HG03558 (cell line): ENCODE data around the gene CSF2.

Source experiments
- ATAC-seq: cut with Tn5 transposase; IDR thresholded peaks from one replicate; pipeline ENCODE4 v1.9.1; 2021; ENCODE audit warnings: moderate number of reproducible peaks; ENCODE audit not compliant: unreplicated experiment; ENCODE audit errors: extremely low read depth

The CSF2 gene

DNA sequence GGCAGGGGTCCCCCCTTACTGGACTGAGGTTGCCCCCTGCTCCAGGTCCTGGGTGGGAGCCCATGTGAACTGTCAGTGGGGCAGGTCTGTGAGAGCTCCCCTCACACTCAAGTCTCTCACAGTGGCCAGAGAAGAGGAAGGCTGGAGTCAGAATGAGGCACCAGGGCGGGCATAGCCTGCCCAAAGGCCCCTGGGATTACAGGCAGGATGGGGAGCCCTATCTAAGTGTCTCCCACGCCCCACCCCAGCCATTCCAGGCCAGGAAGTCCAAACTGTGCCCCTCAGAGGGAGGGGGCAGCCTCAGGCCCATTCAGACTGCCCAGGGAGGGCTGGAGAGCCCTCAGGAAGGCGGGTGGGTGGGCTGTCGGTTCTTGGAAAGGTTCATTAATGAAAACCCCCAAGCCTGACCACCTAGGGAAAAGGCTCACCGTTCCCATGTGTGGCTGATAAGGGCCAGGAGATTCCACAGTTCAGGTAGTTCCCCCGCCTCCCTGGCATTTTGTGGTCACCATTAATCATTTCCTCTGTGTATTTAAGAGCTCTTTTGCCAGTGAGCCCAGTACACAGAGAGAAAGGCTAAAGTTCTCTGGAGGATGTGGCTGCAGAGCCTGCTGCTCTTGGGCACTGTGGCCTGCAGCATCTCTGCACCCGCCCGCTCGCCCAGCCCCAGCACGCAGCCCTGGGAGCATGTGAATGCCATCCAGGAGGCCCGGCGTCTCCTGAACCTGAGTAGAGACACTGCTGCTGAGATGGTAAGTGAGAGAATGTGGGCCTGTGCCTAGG lies at the start of gene CSF2:
Gene CSF2 (plus strand): TSS at position 559 of the 783 bp plus-strand sequence. CDS start 35 bp downstream, at position 594.
- ATAC-seq, result no peak

GRCh38 chr5:132024117-132024435 lies 49.5 kb upstream of the CSF2 start:
- no peak for ATAC-seq

DNA sequence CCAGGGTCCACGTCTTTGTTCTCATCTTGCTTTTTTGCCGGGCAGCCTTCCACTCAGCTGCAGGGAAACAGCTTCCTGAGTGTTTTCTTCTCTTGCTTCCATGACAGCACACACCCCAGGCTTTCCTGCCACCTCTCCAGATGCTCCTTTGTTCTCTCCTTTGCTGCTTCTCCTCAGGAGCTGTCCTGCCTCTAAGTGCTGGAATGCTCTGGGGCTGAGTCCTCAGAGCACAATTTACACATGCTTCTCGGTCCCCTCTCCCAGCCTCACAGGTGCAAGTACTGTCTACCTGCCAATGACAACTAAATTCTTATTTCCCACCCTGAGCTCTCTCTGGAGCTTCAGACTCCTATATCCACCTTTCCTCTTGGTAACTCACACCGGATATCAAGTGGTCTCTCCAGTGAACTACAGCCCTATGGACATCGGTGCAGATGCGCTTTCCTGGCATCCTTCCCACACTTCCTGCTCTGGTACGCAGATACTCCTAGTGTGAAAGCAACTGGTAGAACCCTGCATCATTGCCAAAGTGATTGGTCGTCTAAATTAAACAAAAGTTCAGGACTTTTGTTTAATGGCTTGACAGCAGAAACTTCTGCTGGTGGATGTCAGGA lies 48.7 kb upstream of the CSF2 start:
- ATAC-seq, result no peak

DNA sequence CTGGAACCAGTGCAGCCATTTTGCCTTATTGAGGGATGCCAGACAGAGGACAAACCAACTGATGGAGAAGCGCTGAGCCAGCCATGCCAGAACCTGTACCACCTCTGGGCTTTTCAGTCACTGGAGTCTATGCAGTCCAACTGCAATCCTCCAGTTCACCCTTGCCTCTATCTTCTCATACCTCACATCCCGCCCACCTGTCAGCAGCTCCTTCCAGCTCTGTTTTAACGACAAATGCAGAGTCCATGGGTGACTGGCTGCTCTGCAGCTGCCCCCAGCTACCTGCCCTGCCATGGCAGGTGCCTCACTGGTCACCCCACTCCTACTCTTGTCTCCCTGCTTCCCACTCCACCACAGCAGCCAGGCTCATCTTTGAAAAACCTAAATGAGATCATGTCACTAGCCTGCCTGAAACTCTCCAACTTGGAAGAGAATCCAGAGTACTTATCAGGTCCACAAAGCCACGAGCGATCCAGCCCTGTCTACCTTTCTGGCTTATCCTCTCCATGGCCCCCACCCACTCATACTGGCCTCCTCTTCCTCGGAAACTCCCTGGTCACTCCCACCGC lies 48.1 kb upstream of the CSF2 start:
- no peak for ATAC-seq

DNA sequence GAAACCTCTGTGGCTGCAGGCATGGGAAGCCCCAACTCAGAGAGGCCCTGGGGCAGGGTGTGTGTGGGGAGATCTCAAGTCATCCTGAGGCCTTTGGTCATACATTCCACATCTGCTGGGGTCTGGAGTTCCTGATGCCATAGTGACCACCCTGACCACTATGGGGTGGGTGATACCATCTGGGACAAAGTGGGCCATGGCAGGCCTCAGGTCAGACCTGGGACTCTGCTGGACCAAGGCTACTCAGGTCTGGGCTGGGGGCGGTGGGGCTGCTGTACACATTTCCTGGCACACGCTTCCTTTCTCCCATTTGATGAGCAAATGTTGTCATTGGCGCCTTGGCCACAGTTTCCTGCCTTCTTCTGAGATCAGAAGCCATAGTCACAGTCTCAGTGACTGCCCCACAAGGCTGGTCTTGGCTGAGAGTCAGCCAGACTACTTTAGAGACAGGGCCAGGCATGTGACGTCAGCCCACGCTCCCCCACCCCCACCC lies 47.0 kb upstream of the CSF2 start:
- ATAC-seq, result no peak

DNA sequence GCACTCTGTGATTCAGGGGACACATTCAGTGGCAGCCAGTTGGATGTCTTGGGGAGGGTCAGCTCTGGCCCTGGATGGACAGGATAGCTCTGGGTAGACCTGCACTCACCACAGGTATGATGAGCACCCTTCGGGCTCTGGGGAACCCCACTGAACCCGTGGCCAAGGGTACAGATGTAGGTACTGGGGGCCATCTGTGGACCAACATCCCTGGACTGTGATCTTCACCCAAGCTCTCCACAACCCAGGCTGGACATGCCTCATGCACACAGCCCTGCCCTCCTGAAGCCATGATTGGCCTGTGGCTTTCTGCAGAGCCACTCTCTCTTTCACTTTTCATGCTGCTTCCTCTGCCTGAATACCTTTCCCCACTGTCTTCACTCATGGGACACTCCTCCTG lies 46.6 kb upstream of the CSF2 start:
- no peak for ATAC-seq

GRCh38 chr5:132029609-132030330 lies 43.8 kb upstream of the CSF2 start:
- ATAC-seq, result no peak

GRCh38 chr5:132030610-132031009 lies 43.0 kb upstream of the CSF2 start:
- no peak for ATAC-seq

- ATAC-seq, result no peak
Measured at GRCh38 chr5:132032196-132032595, 41.4 kb upstream of the CSF2 start.

- ATAC-seq, result no peak
Measured at GRCh38 chr5:132033122-132033521, 40.5 kb upstream of the CSF2 start.

DNA sequence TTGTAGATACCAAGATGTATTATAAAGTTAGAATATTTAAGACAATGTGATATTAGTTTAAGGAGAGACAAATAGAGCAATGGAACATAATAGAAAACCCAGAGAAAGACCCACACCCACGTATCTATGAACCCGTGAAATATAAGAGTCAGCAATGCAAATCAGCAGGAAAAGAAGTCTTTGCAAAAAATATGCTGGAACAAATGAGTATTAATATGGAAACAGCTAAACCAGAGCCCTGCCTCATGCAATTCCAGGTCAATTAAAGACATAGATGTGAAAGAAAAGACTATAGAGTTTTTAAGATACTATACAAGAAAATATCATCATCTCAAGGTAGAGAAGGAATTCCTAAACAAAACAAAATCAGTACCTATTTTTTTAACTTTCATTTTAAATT lies 36.2 kb upstream of the CSF2 start:
- no peak for ATAC-seq

- no peak for ATAC-seq
Measured at GRCh38 chr5:132044207-132044606, 29.4 kb upstream of the CSF2 start.

DNA sequence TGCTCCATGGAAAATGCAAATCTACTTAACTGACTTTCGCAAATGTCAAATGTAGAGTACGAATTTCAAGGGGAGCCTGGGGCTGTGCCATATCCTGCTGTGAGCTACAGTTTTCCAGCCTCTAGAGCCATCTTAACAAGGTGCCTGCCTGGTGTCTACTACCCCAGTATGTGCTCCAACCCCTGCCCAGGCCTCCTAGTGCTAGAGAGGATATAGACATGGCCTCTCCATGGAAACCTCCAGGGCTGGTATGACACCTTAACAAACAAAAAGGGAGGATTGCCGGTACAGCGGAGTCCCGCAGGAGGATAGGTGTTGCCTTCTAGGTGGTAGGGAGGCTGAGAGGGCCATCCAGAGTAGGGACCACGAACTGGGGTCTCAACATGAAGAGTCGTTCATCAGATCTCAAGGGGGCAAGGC lies 26.7 kb upstream of the CSF2 start:
- no peak for ATAC-seq

DNA sequence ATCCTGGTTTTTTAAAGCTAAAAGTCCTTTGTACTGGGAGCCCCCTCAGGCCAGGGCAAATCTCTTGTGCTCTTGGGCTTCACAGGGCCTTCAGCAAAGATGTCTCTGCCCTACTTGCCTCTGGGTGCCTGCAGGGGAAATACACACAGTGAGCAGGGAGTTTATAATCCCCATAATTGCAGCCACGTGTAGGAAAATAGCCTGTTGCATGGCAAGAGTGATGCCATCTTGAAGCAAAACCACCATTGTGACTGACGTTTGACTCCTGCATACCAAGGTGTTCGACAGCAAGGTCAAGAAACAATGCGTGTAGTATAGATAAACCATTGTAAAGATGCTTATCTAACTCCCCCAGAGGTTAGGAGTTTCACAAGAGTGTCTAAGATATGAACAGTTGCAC lies 24.5 kb upstream of the CSF2 start:
- no peak for ATAC-seq

DNA sequence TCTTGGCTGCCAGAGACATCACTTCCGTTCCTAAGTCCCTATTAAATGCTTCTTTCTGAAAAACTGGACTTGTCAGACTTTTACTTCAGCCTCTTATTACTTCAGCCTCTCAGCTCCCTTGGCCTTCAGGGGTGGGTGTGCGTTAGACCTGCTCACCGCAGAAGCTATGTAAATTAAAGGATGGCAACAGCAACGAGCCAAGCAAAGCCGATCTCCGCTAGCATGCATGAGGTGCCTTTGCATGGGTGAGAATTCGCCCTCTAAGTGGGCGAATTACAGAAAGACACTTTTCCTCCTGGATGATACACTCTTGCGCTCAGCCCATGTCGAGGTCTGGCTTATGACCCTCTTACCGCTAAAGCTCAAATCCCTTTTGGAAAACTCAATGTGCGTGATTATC lies 24.0 kb upstream of the CSF2 start:
- no peak for ATAC-seq

GRCh38 chr5:132050136-132050535 lies 23.5 kb upstream of the CSF2 start:
- ATAC-seq, result no peak

DNA sequence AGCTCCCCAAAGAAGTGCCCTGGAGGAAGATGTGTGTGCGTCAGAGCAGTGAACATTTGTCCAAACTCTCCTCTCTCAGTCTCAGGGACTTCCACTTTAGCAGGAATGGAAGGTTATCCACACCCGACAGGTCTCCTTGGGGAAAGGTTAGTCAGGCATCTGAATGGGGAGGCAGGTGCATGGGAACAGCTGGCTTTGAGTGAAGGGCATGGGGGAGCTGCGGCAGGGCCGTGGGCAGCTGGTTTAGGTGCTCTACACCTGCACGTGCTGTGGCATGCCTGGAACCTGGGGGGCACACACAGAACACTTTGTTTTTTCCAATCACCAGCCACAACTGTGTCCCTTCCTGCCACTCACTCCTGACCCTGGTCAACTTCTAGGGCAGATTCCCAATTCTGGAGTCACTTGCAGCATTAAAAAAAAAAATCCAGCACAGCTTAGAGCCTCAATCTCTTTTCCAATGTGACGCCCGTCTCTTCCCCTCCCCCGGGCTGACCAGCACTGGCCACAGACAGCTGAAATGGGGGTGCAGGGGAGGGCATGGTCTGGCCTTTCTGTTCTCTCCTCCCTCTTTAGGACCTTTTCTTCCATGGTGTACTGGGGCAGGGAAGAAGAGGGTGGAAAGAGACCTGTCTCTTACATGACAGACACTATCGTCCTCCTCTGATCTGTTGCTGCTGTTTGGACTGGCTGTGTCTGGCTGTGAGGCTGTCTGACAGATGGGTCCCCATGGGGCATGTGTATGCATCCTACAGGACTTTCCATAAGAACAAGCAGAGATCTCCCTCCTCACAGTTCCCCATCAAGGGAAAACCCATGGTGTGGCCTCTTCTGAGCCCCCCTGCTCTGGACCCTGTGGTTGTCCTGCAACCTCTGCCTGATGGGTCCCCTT lies 22.7 kb upstream of the CSF2 start:
- no peak for ATAC-seq

- ATAC-seq, result no peak
Measured at GRCh38 chr5:132052520-132052919, 21.1 kb upstream of the CSF2 start.

GRCh38 chr5:132053483-132053882 lies 20.1 kb upstream of the CSF2 start:
- ATAC-seq, result no peak
